Measurements from ENCODE around the gene TMEM33.

Gene TMEM33

GRCh38 chr4:41969671-41970070 is 34.4 kb downstream of the TMEM33 start:
- Mint-ChIP-seq H3K9me3 (peaks cover 15% of the 10 kb centered on the region), H3K27ac (no peak overlapping the region), H3K27me3 (peaks cover 7% of the 10 kb centered on the region), H3K4me3 (no peak overlapping the region), H3K36me3 (ENCODE audit: low read depth) (peaks cover 8% of the 10 kb centered on the region), H3K4me1 (ENCODE audit: low read depth) (no peaks in the 10 kb centered on the region)
- no peak for DNase-seq

- no peak for DNase-seq
- no peaks in the 10 kb centered on the region for H3K36me3 Mint-ChIP-seq (ENCODE audit: low read depth)
- H3K4me1 Mint-ChIP-seq (ENCODE audit: low read depth): peaks cover 5% of the 10 kb centered on the region
- H3K4me3 Mint-ChIP-seq: no peak overlapping the region
- H3K27ac Mint-ChIP-seq: no peak overlapping the region
- peaks cover 10% of the 10 kb centered on the region for H3K27me3 Mint-ChIP-seq
- no peaks in the 10 kb centered on the region for H3K9me3 Mint-ChIP-seq
These were observed 40.1 kb downstream of the TMEM33 start for GRCh38 chr4:41975341-41975740.

GRCh38 chr4:41976775-41977516 is 41.7 kb downstream of the TMEM33 start:
- Mint-ChIP-seq H3K36me3 (ENCODE audit: low read depth) (no peaks in the 10 kb centered on the region), H3K27ac (no peak overlapping the region)

GRCh38 chr4:41977709-41978108 is 42.5 kb downstream of the TMEM33 start:
- no peak for DNase-seq
- Mint-ChIP-seq H3K27ac (no peak overlapping the region), H3K36me3 (ENCODE audit: low read depth) (no peaks in the 10 kb centered on the region), H3K4me1 (ENCODE audit: low read depth) (peaks cover 5% of the 10 kb centered on the region), H3K27me3 (peaks cover 3% of the 10 kb centered on the region), H3K9me3 (no peaks in the 10 kb centered on the region), H3K4me3 (no peak overlapping the region)

More at GRCh38 chr4:41976775-41977516, 41.7 kb downstream of the TMEM33 start:
- H3K9me3 Mint-ChIP-seq: no peaks in the 10 kb centered on the region
- H3K4me3 Mint-ChIP-seq: no peak overlapping the region
- DNase-seq: no peak
- H3K27me3 Mint-ChIP-seq: peaks cover 8% of the 10 kb centered on the region
- peaks cover 5% of the 10 kb centered on the region for H3K4me1 Mint-ChIP-seq (ENCODE audit: low read depth)

- Mint-ChIP-seq H3K27me3 (peaks cover 3% of the 10 kb centered on the region), H3K27ac (no peak within 1 kb of the TSS), H3K36me3 (ENCODE audit: low read depth) (no peaks in the 10 kb centered on the region)
These were observed 46.2 kb downstream of the TMEM33 start, which contains the start of gene DCAF4L1 for GRCh38 chr4:41981456-41981855. TSS of gene DCAF4L1 (plus strand) at chr4:41981756. CDS start at chr4:41981793, 37 bp downstream.

GRCh38 chr4:41982716-41983115 is 47.5 kb downstream of the TMEM33 start:
- Mint-ChIP-seq H3K36me3 (ENCODE audit: low read depth) (no peaks in the 10 kb centered on the region), H3K27me3 (peaks cover 3% of the 10 kb centered on the region), H3K9me3 (no peaks in the 10 kb centered on the region), H3K4me3 (no peak overlapping the region), H3K4me1 (ENCODE audit: low read depth) (no peaks in the 10 kb centered on the region), H3K27ac (no peak overlapping the region)
- no peak for DNase-seq

More at GRCh38 chr4:41981456-41981855, 46.2 kb downstream of the TMEM33 start, which contains the start of gene DCAF4L1:
- no peak for DNase-seq
- H3K4me3 Mint-ChIP-seq: no peak within 1 kb of the TSS
- no peaks in the 10 kb centered on the region for H3K4me1 Mint-ChIP-seq (ENCODE audit: low read depth)
- no peaks in the 10 kb centered on the region for H3K9me3 Mint-ChIP-seq

GRCh38 chr4:41985151-41985550 is 49.9 kb downstream of the TMEM33 start:
- H3K4me1 Mint-ChIP-seq (ENCODE audit: low read depth): peaks cover 10% of the 10 kb centered on the region
- no peaks in the 10 kb centered on the region for H3K9me3 Mint-ChIP-seq
- no peak overlapping the region for H3K27ac Mint-ChIP-seq
- DNase-seq: no peak
- H3K36me3 Mint-ChIP-seq (ENCODE audit: low read depth): peaks cover 3% of the 10 kb centered on the region
- H3K27me3 Mint-ChIP-seq: no peaks in the 10 kb centered on the region
- no peak overlapping the region for H3K4me3 Mint-ChIP-seq

GRCh38 chr4:41989994-41990364 is 54.8 kb downstream of the TMEM33 start:
- Mint-ChIP-seq H3K9me3 (no peaks in the 10 kb centered on the region), H3K4me3 (peak overlapping the region; percentile 97), H3K27me3 (no peaks in the 10 kb centered on the region), H3K4me1 (ENCODE audit: low read depth) (peaks cover 32% of the 10 kb centered on the region), H3K36me3 (ENCODE audit: low read depth) (peaks cover 18% of the 10 kb centered on the region), H3K27ac (peak overlapping the region; percentile 95)
- DNase-seq: no peak

GRCh38 chr4:41990365-41991111 is 55.3 kb downstream of the TMEM33 start, which contains the start of gene SLC30A9:
TSS of gene SLC30A9 (plus strand) at chr4:41990530. CDS start at chr4:41990652, 122 bp downstream.
- Mint-ChIP-seq H3K36me3 (ENCODE audit: low read depth) (peaks cover 18% of the 10 kb centered on the region), H3K27ac (peak within 1 kb of the TSS; percentile 95), H3K9me3 (no peaks in the 10 kb centered on the region), H3K4me3 (peak within 1 kb of the TSS; percentile 97), H3K27me3 (no peaks in the 10 kb centered on the region), H3K4me1 (ENCODE audit: low read depth) (peaks cover 35% of the 10 kb centered on the region)
- peak; percentile 93 for DNase-seq

- no peak for DNase-seq
- Mint-ChIP-seq H3K36me3 (ENCODE audit: low read depth) (peaks cover 21% of the 10 kb centered on the region), H3K4me1 (ENCODE audit: low read depth) (peaks cover 38% of the 10 kb centered on the region), H3K9me3 (no peaks in the 10 kb centered on the region), H3K27me3 (no peaks in the 10 kb centered on the region), H3K27ac (peak overlapping the region; percentile 14), H3K4me3 (peak overlapping the region; percentile 97)
These were observed 56.9 kb downstream of the TMEM33 start for GRCh38 chr4:41991916-41992767.

- peaks cover 27% of the 10 kb centered on the region for H3K36me3 Mint-ChIP-seq (ENCODE audit: low read depth)
- no peaks in the 10 kb centered on the region for H3K9me3 Mint-ChIP-seq
- DNase-seq: no peak
- no peaks in the 10 kb centered on the region for H3K27me3 Mint-ChIP-seq
- H3K4me3 Mint-ChIP-seq: no peak overlapping the region
- no peak overlapping the region for H3K27ac Mint-ChIP-seq
- H3K4me1 Mint-ChIP-seq (ENCODE audit: low read depth): peaks cover 43% of the 10 kb centered on the region
These were observed 58.0 kb downstream of the TMEM33 start for GRCh38 chr4:41992967-41993857.

GRCh38 chr4:41994461-41994985 is 59.3 kb downstream of the TMEM33 start:
- Mint-ChIP-seq H3K4me3 (no peak overlapping the region), H3K27ac (no peak overlapping the region), H3K27me3 (no peaks in the 10 kb centered on the region), H3K4me1 (ENCODE audit: low read depth) (peaks cover 42% of the 10 kb centered on the region), H3K36me3 (ENCODE audit: low read depth) (peaks cover 37% of the 10 kb centered on the region), H3K9me3 (no peaks in the 10 kb centered on the region)
- DNase-seq: no peak

- H3K4me1 Mint-ChIP-seq (ENCODE audit: low read depth): peaks cover 28% of the 10 kb centered on the region
These were observed 62.8 kb downstream of the TMEM33 start for GRCh38 chr4:41998019-41998418.

More at GRCh38 chr4:41998019-41998418, 62.8 kb downstream of the TMEM33 start:
- Mint-ChIP-seq H3K27me3 (no peaks in the 10 kb centered on the region), H3K36me3 (ENCODE audit: low read depth) (peaks cover 42% of the 10 kb centered on the region), H3K9me3 (no peaks in the 10 kb centered on the region), H3K27ac (no peak overlapping the region), H3K4me3 (no peak overlapping the region)
- no peak for DNase-seq
